HG03280 (cell line): ENCODE measurements around the gene LRGUK.
"Not testable (repeated sequence)": the region's sequence is repeated elsewhere in the genome, so short reads cannot be mapped to it uniquely, and the experiment has no call there.

Experiments used
- ATAC-seq: cut with Tn5 transposase; IDR thresholded peaks from one replicate; pipeline ENCODE4 v1.9.1; 2021; ENCODE audit warnings: mild to moderate bottlenecking, moderate library complexity; ENCODE audit not compliant: unreplicated experiment

The LRGUK gene

DNA sequence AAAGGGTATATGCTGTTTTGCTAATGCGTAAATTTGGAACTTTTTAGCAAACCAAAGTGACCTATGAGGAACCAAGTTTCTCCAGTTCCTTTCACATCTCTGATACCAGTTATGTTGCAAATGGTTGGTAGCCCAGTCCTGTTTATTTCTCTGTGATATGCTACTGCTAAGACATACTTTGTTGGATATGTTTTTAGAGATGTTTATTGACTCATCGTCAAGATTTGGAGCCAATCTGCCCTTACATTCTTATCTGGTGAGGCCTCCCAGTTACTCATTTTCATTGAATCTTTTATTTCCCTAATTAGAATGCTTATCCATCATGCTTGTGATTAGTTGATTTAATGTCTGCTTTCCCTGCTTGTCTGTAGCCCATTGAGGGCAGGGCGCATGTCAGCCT lies 58.9 kb downstream of the LRGUK start:
- no peak for ATAC-seq

DNA sequence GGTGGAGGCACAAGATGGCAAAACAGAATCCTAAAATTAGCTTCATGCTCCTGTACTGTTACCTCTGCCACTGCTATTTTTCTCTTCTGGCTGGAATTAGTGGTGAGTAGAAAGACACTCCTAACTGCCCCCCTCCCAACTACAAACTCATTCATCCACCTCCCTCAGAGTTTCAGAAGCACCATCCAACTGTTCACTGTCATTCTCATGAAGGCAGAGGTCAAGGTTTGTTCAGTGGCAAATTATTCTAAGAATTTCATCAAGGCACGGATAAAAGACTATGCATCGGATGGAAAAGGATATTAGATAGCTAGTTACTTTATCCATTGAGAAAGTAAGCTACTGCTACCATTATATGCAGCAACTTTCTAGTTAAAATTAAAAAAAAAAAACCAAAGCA lies 59.7 kb downstream of the LRGUK start:
- no peak for ATAC-seq

DNA sequence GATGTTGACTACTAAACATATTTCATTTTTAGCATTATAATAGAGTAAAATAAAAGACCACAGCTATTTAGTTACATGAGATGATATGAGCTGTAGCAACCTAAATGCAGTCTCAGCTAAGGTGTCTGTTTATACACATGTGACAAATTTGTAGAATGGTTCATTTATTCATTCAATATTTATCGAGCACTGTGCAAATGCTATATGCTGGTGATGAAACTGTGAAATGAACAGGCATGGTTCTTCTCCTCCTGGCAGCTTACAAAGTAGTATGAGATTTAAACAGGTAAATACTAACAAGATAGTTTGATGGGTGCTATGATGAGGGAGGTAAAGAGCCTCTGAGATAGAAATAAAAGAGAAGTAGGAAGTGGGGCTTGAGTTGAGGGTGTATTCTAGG lies 60.8 kb downstream of the LRGUK start:
- no peak for ATAC-seq

DNA sequence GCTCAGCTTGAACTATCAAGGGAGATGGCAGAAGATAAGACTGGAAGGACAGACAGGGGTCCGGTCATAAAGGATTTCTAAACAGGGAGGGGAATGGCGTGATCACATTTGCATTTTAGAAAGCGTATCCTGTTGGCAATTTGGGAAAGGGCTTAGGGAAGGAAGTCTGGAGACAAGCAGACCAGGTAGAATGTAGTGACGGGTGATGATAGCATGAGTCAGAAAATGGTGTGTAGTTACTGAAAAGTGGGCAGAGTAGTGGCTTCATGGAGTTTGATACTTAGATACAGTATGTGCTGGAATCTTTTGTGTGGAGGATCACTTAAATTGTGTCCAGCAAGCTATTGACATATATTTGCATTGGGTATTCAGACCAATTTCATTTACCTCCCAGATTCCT lies 61.2 kb downstream of the LRGUK start:
- ATAC-seq = no peak

DNA sequence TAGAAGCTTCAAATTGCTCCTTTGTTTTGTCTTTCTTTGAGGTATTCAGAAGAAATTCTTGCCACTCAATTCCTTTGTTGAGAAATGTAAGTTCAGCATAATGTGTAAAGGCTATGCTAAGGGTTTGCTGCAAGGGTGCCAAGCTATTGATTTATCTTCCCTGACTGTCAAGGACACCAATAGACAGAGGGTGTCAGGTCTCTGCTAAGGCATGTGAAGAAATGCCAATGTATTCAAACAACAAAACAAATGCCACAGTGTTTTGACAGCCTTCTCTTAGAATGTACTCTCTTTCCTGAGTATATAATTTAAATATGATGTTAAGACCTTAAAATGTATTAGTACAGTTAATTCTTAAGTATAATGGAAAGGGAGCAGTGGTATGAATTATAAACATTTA lies 62.4 kb downstream of the LRGUK start:
- no peak for ATAC-seq

DNA sequence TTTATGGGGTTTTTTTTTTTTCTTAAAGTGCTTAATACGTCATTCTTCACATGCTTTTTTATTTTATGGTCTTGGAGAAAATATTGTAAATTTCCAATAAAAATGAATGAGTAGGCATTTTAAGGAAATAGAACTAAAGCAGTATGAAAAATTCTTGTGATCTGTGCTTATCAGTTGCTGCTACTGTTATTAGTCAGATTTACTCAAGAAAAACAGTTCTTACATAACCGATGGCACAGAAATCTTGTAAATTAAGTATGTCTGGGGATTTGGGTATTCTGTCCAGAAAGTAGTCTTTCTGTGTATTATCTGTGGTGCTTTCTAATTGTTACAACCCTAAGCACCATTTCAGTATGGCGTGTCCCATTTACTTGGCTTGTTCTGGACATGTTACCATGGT lies 64.7 kb downstream of the LRGUK start:
- no peak for ATAC-seq

DNA sequence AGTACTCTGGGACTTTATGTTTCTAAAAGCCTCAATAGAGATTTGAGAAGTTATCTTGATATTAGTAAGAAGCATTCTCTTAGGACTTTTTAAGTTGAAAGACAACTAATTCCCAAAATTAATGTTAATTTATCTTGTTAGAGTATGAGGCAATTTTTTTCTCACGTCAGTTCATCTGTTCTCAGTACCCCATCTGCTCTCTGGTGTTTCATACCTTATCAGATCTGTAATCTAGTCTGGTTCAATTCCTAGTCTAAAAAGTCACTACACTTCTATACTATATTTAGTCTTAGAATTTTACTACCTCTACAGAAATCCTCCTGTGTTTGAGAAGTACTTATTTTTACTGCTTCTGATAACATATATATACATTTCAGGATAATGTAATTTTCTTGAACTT lies 66.1 kb downstream of the LRGUK start:
- ATAC-seq = no peak

DNA sequence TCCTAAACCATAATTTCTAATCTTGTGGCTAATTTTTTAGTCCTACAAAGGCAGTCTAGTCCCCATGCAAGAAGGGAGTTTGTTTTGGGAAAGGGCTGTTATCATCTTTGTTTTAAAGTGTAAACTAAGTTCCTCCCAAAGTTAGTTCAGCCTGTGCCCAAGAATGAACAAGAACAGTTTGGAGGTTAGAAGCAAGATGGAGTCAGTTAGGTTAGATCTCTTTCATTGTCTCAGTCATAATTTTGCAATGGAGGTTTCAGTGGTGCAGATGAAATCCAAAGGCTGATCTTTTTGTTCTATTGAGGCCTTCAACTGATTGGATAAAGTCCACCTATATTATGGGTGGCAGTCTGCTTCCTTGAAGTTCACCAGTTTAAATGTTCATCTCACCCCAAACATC lies 68.1 kb downstream of the LRGUK start:
- no peak for ATAC-seq

DNA sequence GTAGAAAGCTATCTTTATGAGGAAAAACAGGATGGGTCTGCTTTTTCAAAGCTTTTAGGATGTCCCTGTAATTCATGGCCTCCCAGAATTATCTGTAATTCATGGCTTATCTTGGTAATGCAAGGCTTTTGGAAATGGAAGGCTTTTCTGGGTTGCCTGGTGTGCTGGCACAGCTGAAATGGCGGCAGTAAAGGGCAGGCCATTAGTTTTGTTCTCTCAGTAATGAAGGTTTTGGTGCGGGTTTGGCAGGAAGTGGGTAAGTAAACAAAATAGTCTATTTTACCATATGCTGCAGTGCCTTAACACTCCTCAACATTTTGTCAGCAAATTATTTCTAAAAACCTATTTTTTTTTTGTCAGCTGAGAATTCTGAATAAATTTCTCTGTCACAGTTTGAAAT lies 69.3 kb downstream of the LRGUK start:
- ATAC-seq = no peak

DNA sequence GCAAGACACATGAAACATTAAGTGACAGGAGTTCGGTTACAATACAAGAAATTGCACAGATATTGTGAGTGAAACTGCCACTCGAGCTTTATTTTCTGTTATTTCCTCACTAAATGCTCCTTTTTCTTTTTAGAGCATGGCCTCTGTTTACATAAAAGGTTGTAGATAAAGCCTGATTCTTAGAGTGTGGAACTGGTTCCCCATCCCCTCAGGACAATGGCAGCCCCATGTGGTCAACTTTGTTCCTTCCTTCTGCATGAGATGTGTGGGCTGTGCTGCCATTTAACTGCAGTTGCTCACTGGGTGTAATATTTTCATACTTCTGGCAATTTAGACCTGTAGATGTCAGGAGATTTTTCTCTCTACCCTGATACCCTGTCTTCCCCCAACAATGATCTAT lies 70.2 kb downstream of the LRGUK start:
- no peak for ATAC-seq

DNA sequence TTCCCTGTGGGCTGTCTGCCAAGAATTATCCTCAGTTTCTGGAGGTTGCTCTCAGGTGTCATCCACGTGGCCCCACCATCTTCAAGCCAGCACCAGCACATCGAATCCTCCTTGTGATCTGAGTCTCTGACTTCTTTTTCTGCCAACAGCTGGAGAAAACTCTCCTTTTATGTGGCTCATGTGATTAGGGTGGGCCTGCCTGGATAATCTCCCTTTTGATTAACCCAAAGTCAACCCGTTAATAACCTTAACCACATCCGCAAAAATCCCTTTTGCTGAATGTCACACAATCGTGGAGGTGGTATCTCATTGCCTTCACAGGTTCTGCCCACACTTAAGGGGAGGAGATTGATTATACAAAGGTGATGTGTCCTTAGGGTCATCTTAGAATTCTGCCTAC lies 73.8 kb downstream of the LRGUK start:
- no peak for ATAC-seq

DNA sequence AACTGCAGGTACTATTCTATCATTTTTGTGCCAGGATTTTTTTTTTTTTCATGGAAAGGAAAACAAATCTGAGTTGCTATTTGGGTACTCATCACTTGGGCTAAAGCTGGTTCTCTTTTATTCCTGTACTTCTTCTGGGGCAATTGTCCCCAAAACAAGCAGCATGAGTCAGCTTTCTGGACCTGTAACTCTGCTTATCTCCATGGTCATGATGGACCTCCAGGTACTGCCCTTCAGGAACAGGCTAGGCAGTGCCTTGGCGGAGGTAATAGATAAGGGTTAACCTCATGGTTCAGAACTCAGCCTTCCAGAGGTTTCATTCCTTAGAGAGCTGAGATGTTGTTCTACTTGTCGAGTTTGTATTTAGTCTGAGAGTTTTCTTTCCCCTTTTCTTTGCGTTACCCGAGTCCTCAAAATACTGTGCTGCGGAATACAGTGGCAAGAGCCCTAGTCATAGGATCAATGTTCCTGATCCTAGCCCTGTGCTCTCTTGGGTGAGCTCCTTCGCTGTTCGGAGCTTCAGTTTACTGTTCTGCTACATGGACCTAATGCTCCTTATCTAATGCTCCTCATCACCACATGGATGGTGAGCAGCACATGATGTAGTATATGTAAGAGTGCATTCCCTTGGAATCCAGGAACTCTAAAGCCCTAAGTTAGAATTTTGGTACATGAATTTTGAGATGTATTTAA lies 74.6 kb downstream of the LRGUK start:
- ATAC-seq = no peak

DNA sequence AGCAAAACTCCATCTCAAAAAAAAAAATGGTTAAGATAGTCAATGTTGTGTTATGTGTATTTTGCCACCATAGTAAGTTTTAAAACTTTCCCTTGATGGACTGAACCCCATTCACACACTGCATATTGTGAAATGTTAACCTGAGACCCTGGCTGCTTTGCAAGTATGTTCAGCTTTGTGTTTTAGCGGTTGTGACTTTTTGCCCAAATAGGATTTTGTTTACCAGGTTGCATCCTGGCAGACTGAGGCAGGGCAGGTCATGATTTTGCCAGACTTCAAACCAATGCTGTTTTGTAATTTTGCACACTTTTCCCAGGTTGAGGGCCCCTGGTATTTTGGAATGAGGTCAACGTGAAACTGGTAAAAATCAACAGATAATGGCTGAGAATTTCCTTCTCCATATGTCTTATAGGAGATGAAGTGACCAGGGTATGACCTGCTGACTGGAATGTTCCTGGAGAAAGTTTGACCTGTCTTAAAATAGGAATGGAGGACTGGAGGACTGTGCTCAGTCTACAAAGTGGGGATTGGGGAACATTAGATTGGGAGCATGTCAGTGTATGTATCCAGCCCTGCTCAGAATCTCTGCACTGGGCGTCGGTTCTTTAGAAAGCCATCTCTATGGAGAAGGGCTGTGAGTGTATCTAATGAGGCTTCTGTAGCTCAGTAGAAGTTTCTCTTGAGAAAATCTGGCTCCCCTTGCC lies 76.2 kb downstream of the LRGUK start:
- ATAC-seq = no peak

DNA sequence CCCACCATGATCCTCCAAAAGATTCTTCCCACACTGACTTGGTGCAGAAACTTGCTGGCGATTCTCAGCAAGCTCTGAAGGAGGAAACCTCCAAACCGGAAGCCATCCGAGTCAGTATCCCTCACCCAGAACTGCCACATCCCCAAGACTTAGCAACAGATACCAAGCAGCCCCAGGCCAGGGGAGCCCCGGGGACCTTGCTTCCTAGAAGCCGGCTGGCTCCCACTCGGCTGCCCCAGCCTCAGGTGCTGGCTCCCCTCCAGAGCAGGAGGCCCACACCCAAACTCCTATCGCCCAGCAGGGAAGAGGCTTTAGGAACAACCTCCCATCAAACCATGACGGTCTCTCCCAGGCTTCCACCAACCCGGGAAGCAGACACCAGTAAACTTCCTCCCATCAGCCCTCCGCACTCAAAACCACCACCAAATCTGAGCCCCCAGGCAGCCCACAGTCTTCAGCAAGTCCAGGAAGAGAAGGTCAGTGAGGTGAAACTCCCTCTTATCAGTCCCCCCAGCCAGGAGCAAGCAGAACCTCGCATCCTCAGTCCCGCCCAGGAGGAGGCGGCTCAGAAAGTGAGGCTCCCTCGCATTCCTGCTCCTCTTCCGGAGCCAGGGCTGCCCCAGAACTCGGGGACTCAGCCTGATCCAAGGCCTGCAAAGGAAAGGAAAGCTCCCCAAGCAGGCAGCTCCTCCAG lies 82.3 kb downstream of the LRGUK start:
- no peak for ATAC-seq

DNA sequence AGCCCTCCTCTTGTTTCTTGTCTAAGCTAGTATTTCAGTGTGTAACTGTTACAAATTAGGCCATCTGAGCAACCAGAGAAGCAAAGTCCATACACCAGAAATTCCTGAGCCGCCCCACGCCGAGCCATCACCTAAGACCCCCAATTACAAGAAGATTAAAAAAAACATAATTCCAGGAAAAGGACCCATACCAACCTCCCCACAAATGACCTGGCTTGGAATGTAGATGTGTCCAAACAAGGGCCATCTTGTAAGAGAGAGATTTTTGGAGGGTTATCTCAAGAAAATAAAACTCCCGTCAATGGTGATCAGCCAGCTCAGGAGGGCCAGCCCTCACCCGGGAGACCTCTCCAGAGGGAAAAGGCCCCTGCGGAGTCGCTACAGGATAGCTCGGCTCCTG lies 83.1 kb downstream of the LRGUK start:
- ATAC-seq = no peak

DNA sequence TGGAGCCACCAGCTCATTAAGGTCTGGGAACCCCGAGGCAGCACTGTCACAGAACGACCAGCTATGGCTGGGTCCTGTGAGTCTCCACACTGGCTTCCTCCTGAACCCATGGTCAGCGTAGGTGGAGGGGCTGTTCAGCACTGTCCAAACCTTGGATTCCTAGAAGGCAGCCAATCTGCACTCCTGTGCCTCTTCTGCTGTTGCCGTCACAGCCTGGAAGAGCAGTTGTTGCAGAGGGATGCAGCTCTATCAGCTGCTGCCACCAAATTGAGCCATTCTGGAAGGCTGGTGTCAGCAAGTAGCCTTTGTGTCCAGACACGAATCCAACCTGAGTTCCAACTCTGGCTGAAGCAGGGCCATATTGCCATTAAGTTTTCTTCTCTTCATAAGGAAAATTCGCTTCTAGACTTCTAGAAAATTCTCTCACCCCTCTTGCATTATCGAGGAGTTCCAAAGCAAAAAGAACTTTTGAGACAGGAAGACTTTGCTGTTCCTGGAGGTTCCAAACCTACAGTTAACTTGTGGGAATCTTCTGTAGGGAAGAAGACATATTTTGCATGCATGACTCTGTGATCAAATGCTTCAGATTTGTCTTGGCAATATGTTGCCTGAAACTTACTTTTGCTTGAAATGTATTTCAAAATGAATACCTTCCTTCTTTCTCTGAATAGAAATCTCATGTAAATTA lies 84.0 kb downstream of the LRGUK start:
- no peak for ATAC-seq

DNA sequence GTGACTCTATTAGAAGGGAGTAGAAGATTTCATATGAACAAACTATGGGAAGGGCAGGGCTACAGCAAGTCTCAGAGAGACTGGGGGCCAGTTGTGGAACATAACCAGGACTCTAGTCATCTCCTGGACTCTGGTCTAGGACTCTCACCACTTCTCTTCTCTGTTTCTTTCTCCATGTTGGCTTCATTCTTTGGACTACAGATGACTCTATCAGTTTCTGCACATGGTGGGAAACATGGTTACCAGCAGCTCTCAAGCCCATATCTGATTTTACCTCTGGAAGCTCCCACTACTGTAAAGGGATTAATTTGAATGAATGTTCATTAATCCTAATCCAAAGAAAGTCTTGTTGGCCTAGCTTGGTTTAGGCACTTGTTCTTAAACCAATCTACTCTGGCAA lies 84.7 kb downstream of the LRGUK start:
- ATAC-seq = no peak

DNA sequence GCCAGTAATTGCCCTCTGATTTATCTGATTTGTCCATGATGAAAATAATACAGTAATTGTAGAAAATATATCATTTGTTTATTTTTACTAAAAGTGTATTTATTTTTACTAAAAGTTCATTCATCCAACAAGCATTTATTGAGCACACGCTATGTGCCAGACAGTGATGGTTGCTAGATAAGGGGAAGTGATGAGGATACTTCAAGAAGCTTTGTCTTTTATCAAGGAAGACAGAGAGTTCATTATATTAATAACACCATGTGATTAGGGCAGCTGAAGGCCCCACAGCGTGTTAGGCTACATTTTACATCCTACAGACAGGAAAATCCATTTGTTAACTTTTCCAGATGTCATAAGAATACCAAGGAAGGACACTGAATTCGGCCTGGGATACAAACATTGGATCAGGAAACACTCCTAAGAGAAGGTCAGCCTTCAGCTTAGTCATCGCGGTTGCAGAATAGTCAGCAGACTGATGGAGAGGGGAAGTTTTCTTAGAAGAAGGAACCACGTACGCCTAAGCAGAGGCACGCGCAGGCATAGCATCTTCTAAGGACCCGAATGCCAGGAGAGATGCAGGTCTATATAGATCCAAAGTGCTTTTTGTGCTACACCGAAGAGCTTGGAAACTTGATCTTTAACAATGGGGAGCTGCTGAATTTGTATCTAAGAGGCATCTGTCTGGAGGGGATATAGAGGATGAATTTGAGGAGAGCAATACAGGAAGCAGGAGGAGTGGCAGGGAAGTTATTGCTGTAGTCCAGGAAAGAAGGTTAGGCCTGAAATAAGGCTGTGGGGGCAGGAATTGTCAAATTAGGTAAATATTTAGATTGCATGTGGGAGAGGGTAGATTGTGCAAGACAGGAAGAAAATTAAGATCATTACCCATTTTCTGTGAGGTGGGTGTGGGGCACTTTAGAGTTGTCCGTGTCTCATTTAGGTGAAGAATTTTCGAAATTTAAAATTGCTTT lies 85.7 kb downstream of the LRGUK start:
- ATAC-seq = no peak

DNA sequence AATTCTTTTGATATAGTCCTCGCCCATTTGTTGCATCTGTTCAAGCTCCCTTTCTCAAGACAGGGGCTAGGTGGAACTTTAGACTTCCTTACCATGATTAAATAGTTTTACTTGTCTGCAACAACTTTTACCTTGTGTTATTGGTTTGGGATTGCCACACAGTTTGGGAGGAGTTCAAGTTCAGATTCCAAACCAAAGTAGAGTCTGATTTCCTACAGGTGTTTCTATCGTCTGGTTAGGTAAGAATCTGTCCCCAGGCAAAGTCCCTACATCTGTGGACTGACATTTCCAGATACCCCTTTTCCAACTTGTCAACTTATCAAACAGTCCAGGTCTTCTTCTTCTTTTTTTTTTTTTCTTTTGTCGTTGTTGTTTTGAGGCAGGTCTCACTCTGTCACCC lies 93.1 kb downstream of the LRGUK start:
- no peak for ATAC-seq

DNA sequence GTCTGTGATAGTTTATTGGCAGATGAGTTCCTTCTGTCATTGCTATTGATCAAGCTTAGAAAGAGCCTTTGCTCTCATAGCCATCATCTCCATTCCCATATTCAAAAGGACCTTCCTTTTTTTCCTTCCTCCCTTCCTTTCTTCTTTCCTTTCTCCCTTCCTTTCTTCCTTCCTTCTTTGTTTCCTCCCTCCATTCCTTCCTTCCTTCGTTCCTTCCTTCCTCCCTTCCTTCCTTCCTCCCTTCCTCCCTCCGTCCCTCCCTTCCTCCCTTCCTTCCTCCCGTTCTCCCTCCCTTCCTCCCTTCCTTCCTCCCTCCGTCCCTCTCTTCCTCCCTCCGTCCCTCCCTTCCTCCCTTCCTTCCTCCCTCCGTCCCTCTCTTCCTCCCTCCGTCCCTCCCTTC lies 104.2 kb downstream of the LRGUK start:
- ATAC-seq = not testable (repeated sequence)

DNA sequence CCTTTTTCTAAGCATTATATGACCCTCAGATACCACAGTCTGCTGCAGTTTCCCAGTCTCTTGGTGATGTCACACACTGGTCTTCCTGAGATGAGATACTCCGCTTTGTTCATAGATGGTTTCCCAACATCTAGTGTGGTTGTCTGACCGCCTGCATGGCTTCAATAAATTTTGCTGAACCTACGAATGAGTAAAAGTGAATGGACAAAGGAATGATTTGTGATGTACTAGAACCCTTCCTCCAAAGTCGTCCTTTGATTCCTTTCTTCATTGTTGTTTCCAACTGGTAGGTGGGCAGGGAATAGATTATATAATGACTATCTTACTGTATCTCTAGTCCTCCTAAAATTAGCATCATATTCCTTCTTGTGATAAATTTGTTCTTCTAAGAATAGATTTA lies 107.1 kb downstream of the LRGUK start:
- no peak for ATAC-seq
